Activated CD4-positive, CD25-positive, alpha-beta regulatory T cell treated with anti-CD3 and anti-CD28 coated beads, Interleukin-2, amount 50 U/mL, for 24 hours (primary cell): Measurements from ENCODE around the gene FRG2C.
A peak's percentile ranks its signal among the peaks of the same experiment; 100 is the strongest.
"Not testable (repeated sequence)": the region's sequence is repeated elsewhere in the genome, so short reads cannot be mapped to it uniquely, and the experiment has no call there.

Experiments
- ATAC-seq, 2 donors: fragments of 150-1000 bp; cut with Tn5 transposase; one replicate each; pipeline ENCODE4 v1.10.0; 2021; ENCODE audit warnings: mild to moderate bottlenecking in 1 of 2, moderate library complexity in 1 of 2

FRG2C gene

GRCh38 chr3:75669348-75670297, 5.5 kb downstream of the FRG2C start:
- peak; percentile 31 to 50 for ATAC-seq

- ATAC-seq = not testable (repeated sequence)
Observed at GRCh38 chr3:75670298-75671286, 6.5 kb downstream of the FRG2C start.

- not testable (repeated sequence) for ATAC-seq
Observed at GRCh38 chr3:75671287-75672139, 7.4 kb downstream of the FRG2C start.

- not testable (repeated sequence) for ATAC-seq
Observed at GRCh38 chr3:75672140-75672775, 8.1 kb downstream of the FRG2C start.

- not testable (repeated sequence) for ATAC-seq
Observed at GRCh38 chr3:75683965-75684364, 19.8 kb downstream of the FRG2C start.

GRCh38 chr3:75687323-75687722, 23.2 kb downstream of the FRG2C start:
- no peak for ATAC-seq

GRCh38 chr3:75692061-75692460, 27.9 kb downstream of the FRG2C start:
- ATAC-seq = no peak
